Measurements from ENCODE around the gene FLT1.

Gene FLT1

DNA sequence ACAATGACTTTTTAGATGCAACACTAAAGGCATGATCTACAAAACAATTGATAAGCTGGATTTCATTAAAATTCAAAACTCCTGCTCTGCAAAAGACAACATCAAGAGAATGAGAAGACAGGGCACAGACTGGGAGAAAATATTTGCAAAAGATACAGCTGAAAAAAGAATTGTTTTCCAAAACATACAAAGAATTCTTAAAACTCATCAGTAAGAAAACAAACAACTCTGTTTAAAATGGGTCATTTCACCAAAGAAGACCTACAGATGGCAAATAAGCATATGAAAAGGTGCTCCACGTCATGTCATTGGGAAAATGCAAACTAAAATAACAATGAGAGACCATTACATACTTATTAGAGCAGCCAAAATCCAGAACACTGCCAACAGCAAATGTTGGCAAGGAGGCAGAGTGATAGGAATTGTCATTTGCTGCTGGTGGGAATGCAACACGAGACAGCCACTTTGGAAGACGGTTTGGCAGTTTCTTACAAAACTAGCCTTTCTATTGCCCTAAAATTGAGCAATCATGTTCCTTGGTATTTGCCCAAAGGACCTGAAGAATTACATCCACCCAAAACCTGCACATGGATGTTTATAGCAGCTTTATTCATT lies 39.2 kb downstream of the FLT1 start:
- no peaks in the 10 kb centered on the region for H3K9me3 ChIP-seq (ENCODE audit: insufficient read depth, low read length, severe bottlenecking)
- no peaks in the 10 kb centered on the region for H3K4me1 ChIP-seq (ENCODE audit: insufficient read depth, low read length)
- H3K27me3 ChIP-seq (ENCODE audit: insufficient read depth, low read length, poor library complexity), result no peaks in the 10 kb centered on the region
- H2AFZ ChIP-seq (ENCODE audit: low read depth, low read length), result no peak overlapping the region
- no peaks in the 10 kb centered on the region for H4K20me1 ChIP-seq (ENCODE audit: insufficient read depth, low read length)
- H3K79me2 ChIP-seq (ENCODE audit: insufficient read depth, low read length), result no peaks in the 10 kb centered on the region
- DNase-seq, result no peak
- no peak overlapping the region for H3K4me3 ChIP-seq (ENCODE audit: low read depth in 1 of 2, low read length in 2 of 2)
- H3K36me3 ChIP-seq (ENCODE audit: insufficient read depth, low read length), result no peaks in the 10 kb centered on the region
- H3K9ac ChIP-seq (ENCODE audit: low read depth, low read length), result no peak overlapping the region
- no peak for ATAC-seq (ENCODE audit: insufficient read depth, low read depth)
- H3K27ac ChIP-seq (ENCODE audit: low read length), result no peak overlapping the region
- no peak overlapping the region for H3K4me2 ChIP-seq (ENCODE audit: insufficient read depth, low read length)
- no peak for TF ChIP-seq EZH2 (IDR thresholded peaks at IDR 0.05; ENCODE audit: borderline replicate concordance, low read depth, low read length, severe bottlenecking)
- TF ChIP-seq CTCF (IDR thresholded peaks at IDR 0.05; ENCODE audit: borderline replicate concordance, extremely low read depth, low read length, poor library complexity, severe bottlenecking), result no peak

GRCh38 chr13:28452755-28453154 lies 42.2 kb downstream of the FLT1 start:
- Histone ChIP-seq H3K9me3 (ENCODE audit: insufficient read depth, low read length, severe bottlenecking) (peaks cover 4% of the 10 kb centered on the region), H3K79me2 (ENCODE audit: insufficient read depth, low read length) (no peaks in the 10 kb centered on the region), H3K36me3 (ENCODE audit: insufficient read depth, low read length) (no peaks in the 10 kb centered on the region), H3K4me2 (ENCODE audit: insufficient read depth, low read length) (no peak overlapping the region), H2AFZ (ENCODE audit: low read depth, low read length) (no peak overlapping the region), H3K27me3 (ENCODE audit: insufficient read depth, low read length, poor library complexity) (no peaks in the 10 kb centered on the region), H3K4me1 (ENCODE audit: insufficient read depth, low read length) (no peaks in the 10 kb centered on the region), H3K27ac (ENCODE audit: low read length) (no peak overlapping the region), H3K9ac (ENCODE audit: low read depth, low read length) (no peak overlapping the region), H4K20me1 (ENCODE audit: insufficient read depth, low read length) (no peaks in the 10 kb centered on the region), H3K4me3 (ENCODE audit: low read depth in 1 of 2, low read length in 2 of 2) (no peak overlapping the region)
- DNase-seq, result no peak
- TF ChIP-seq EZH2 (IDR thresholded peaks at IDR 0.05; ENCODE audit: borderline replicate concordance, low read depth, low read length, severe bottlenecking) (no peak), CTCF (IDR thresholded peaks at IDR 0.05; ENCODE audit: borderline replicate concordance, extremely low read depth, low read length, poor library complexity, severe bottlenecking) (no peak)
- ATAC-seq (ENCODE audit: insufficient read depth, low read depth), result no peak

- ATAC-seq (ENCODE audit: insufficient read depth, low read depth) (no peak), DNase-seq (no peak)
- H3K36me3 ChIP-seq (ENCODE audit: insufficient read depth, low read length), result no peaks in the 10 kb centered on the region
- TF ChIP-seq EZH2 (IDR thresholded peaks at IDR 0.05; ENCODE audit: borderline replicate concordance, low read depth, low read length, severe bottlenecking), result no peak
- no peak for TF ChIP-seq CTCF (IDR thresholded peaks at IDR 0.05; ENCODE audit: borderline replicate concordance, extremely low read depth, low read length, poor library complexity, severe bottlenecking)
- H3K4me3 ChIP-seq (ENCODE audit: low read depth in 1 of 2, low read length in 2 of 2), result no peak overlapping the region
- H2AFZ ChIP-seq (ENCODE audit: low read depth, low read length), result no peak overlapping the region
- no peaks in the 10 kb centered on the region for H3K4me1 ChIP-seq (ENCODE audit: insufficient read depth, low read length)
- no peaks in the 10 kb centered on the region for H4K20me1 ChIP-seq (ENCODE audit: insufficient read depth, low read length)
- no peaks in the 10 kb centered on the region for H3K79me2 ChIP-seq (ENCODE audit: insufficient read depth, low read length)
- H3K9ac ChIP-seq (ENCODE audit: low read depth, low read length), result no peak overlapping the region
- H3K4me2 ChIP-seq (ENCODE audit: insufficient read depth, low read length), result no peak overlapping the region
- H3K27me3 ChIP-seq (ENCODE audit: insufficient read depth, low read length, poor library complexity), result no peaks in the 10 kb centered on the region
- peaks cover 4% of the 10 kb centered on the region for H3K9me3 ChIP-seq (ENCODE audit: insufficient read depth, low read length, severe bottlenecking)
- H3K27ac ChIP-seq (ENCODE audit: low read length), result no peak overlapping the region
Observed at GRCh38 chr13:28451482-28452217, 43.3 kb downstream of the FLT1 start.

Measured in DND-41 (cell line).